ENCODE results near the gene ACTN4. TPM values are rescaled to one million over a fixed set of nuclear protein-coding genes. Genes with fewer than 3 reads are reported as not detected.
A peak's percentile ranks its signal among the peaks of the same experiment; 100 is the strongest.
"Not testable (repeated sequence)": the region's sequence is repeated elsewhere in the genome, so short reads cannot be mapped to it uniquely, and the experiment has no call there.

Gene ACTN4
- 1,462 and 1,577 TPM in 2 replicates for total RNA-seq (2022)
- Bru-seq, nascent RNA = percentile 99 among the genes with signal in this experiment
- percentile 98 among the genes with signal in this experiment for BruChase-seq, experiment 1, labeled RNA remaining after a 6-hour chase
- percentile 97 among the genes with signal in this experiment for BruChase-seq, experiment 2, labeled RNA remaining after a 2-hour chase
- long read RNA-seq, full-length matches to known transcripts = 2 of 175 reads
- long read RNA-seq, partial matches to known transcripts = 16 of 175 reads
- long read RNA-seq, other reads (novel, unspliced or antisense) = 157 of 175 reads

GRCh38 chr19:38647368-38647965, at the start of gene ACTN4:
TSS of gene ACTN4 (plus strand) at chr19:38647649. CDS start at chr19:38647746, 97 bp downstream.
- Mint-ChIP-seq H3K4me1 (ENCODE audit: low read depth, unreplicated experiment) (no peaks in the 10 kb centered on the region), H3K36me3 (ENCODE audit: insufficient read depth, unreplicated experiment) (peaks cover 58% of the 10 kb centered on the region), H3K27me3 (ENCODE audit: unreplicated experiment) (no peaks in the 10 kb centered on the region), H3K4me3 (ENCODE audit: low read depth, unreplicated experiment) (peak within 1 kb of the TSS; percentile 99), H3K27ac (ENCODE audit: unreplicated experiment) (peak within 1 kb of the TSS; percentile 100), H3K9me3 (ENCODE audit: low read depth, unreplicated experiment) (no peaks in the 10 kb centered on the region)
- peak; percentile 100 for DNase-seq
- no peak for TF ChIP-seq CTCF (IDR thresholded peaks at IDR 0.05; ENCODE audit: unreplicated experiment)
- CTCF ChIA-PET = interaction anchor here (0.6 to 2.5 kb wide), 9 partner anchors 10 to 283 kb away, joined by 3 to 19 read pairs (median 4); partner anchors contain the start of genes FAM98C and NFKBIB
- intact Hi-C loops (cut with micrococcal nuclease; ENCODE audit: unreplicated experiment) = no loop called here
- no TSS peak for BruUV-seq (replicated peaks)

- Mint-ChIP-seq H3K9me3 (ENCODE audit: low read depth, unreplicated experiment) (no peaks in the 10 kb centered on the region), H3K4me3 (ENCODE audit: low read depth, unreplicated experiment) (no peak overlapping the region), H3K36me3 (ENCODE audit: insufficient read depth, unreplicated experiment) (peaks cover 5% of the 10 kb centered on the region), H3K27ac (ENCODE audit: unreplicated experiment) (no peak overlapping the region), H3K27me3 (ENCODE audit: unreplicated experiment) (peaks cover 33% of the 10 kb centered on the region), H3K4me1 (ENCODE audit: low read depth, unreplicated experiment) (no peaks in the 10 kb centered on the region)
- DNase-seq = no peak
- intact Hi-C loops (cut with micrococcal nuclease; ENCODE audit: unreplicated experiment) = no loop called here
- no TSS peak for BruUV-seq (replicated peaks)
- no peak for TF ChIP-seq CTCF (IDR thresholded peaks at IDR 0.05; ENCODE audit: unreplicated experiment)
- CTCF ChIA-PET = interaction anchor here (0.6 kb wide), 1 partner anchor 19 kb away, joined by 5 read pairs; no protein-coding TSS in a partner anchor
These were observed 47.7 kb upstream of the ACTN4 start for GRCh38 chr19:38599722-38600121.

GRCh38 chr19:38602856-38603255, 44.6 kb upstream of the ACTN4 start:
- H3K4me1 Mint-ChIP-seq (ENCODE audit: low read depth, unreplicated experiment); H3K27ac Mint-ChIP-seq (ENCODE audit: unreplicated experiment); CTCF ChIA-PET; H3K4me3 Mint-ChIP-seq (ENCODE audit: low read depth, unreplicated experiment); BruUV-seq (replicated peaks); H3K36me3 Mint-ChIP-seq (ENCODE audit: insufficient read depth, unreplicated experiment); H3K9me3 Mint-ChIP-seq (ENCODE audit: low read depth, unreplicated experiment); intact Hi-C loops (cut with micrococcal nuclease; ENCODE audit: unreplicated experiment); DNase-seq: not testable (repeated sequence)
- H3K27me3 Mint-ChIP-seq (ENCODE audit: unreplicated experiment) = peaks cover 48% of the 10 kb centered on the region

GRCh38 chr19:38606131-38606530, 41.3 kb upstream of the ACTN4 start:
- H3K27me3 Mint-ChIP-seq (ENCODE audit: unreplicated experiment) = peaks cover 31% of the 10 kb centered on the region
- H3K4me3 Mint-ChIP-seq (ENCODE audit: low read depth, unreplicated experiment) = no peak overlapping the region
- no peak for TF ChIP-seq CTCF (IDR thresholded peaks at IDR 0.05; ENCODE audit: unreplicated experiment)
- no peak overlapping the region for H3K27ac Mint-ChIP-seq (ENCODE audit: unreplicated experiment)
- intact Hi-C loops (cut with micrococcal nuclease; ENCODE audit: unreplicated experiment) = no loop called here
- no peak for DNase-seq
- H3K4me1 Mint-ChIP-seq (ENCODE audit: low read depth, unreplicated experiment) = no peaks in the 10 kb centered on the region
- no TSS peak for BruUV-seq (replicated peaks)
- CTCF ChIA-PET = interaction anchor here (0.6 kb wide), 3 partner anchors 27 to 886 kb away, joined by 3 to 4 read pairs (median 3); no protein-coding TSS in a partner anchor
- no peaks in the 10 kb centered on the region for H3K9me3 Mint-ChIP-seq (ENCODE audit: low read depth, unreplicated experiment)
- H3K36me3 Mint-ChIP-seq (ENCODE audit: insufficient read depth, unreplicated experiment) = no peaks in the 10 kb centered on the region

All from Calu3 (cell line).